ENCODE results near the gene CHRNA10. TPM values are rescaled to one million over a fixed set of nuclear protein-coding genes. Genes with fewer than 3 reads are reported as not detected.

CHRNA10 gene
- total and polyA plus RNA-seq, 4 donors = 0.71 to 2.9 (median 1.6) TPM

- ATAC-seq (ENCODE audit: insufficient read depth, low FRiP score) = no peak
- DNase-seq = no peak
- 98% methylated on average over 89 of the region's 89 CpGs for WGBS, 2 donors
- peaks cover 0 to 5% (median 0%) of the 10 kb centered on the region in 4 donors for H3K9me3 ChIP-seq (ENCODE audit: control insufficient read depth in 4 of 4, insufficient read depth in 3 of 4, low read length in 3 of 4)
- H3K27ac ChIP-seq (ENCODE audit: low read depth in 1 of 2, low read length in 1 of 2) = no peak overlapping the region
- H3K27me3 ChIP-seq (ENCODE audit: control insufficient read depth in 3 of 3, insufficient read depth in 3 of 3, low read length in 2 of 3) = no peaks in the 10 kb centered on the region
- no peak for TF ChIP-seq CTCF (IDR thresholded peaks at IDR 0.05; ENCODE audit: control extremely low read depth, extremely low read depth)
- peaks cover 7 to 57% (median 21%) of the 10 kb centered on the region in 4 donors for H3K36me3 ChIP-seq (ENCODE audit: control insufficient read depth in 4 of 4, insufficient read depth in 4 of 4, low read length in 4 of 4)
- no peaks in the 10 kb centered on the region for H3K4me1 ChIP-seq (ENCODE audit: control insufficient read depth in 5 of 5, insufficient read depth in 5 of 5, low read length in 5 of 5)
- H3K9ac ChIP-seq (ENCODE audit: insufficient read depth in 1 of 2, low read length in 2 of 2) = no peak overlapping the region
- no peak overlapping the region for H3K4me3 ChIP-seq
These were observed 3.8 kb downstream of the CHRNA10 start for GRCh38 chr11:3667149-3668035.

- no peaks in the 10 kb centered on the region for H3K27me3 ChIP-seq (ENCODE audit: control insufficient read depth in 3 of 3, insufficient read depth in 3 of 3, low read length in 2 of 3)
- TF ChIP-seq CTCF (IDR thresholded peaks at IDR 0.05; ENCODE audit: control extremely low read depth, extremely low read depth) = no peak
- H3K27ac ChIP-seq (ENCODE audit: low read depth in 1 of 2, low read length in 1 of 2) = no peak overlapping the region
- H3K9me3 ChIP-seq (ENCODE audit: control insufficient read depth in 4 of 4, insufficient read depth in 3 of 4, low read length in 3 of 4) = peaks cover 0 to 5% (median 0%) of the 10 kb centered on the region in 4 donors
- 92 to 95% methylated on average over 17 of the region's 17 CpGs for WGBS, 2 donors
- no peak overlapping the region for H3K4me3 ChIP-seq
- peaks cover 3 to 46% (median 17%) of the 10 kb centered on the region in 4 donors for H3K36me3 ChIP-seq (ENCODE audit: control insufficient read depth in 4 of 4, insufficient read depth in 4 of 4, low read length in 4 of 4)
- no peaks in the 10 kb centered on the region for H3K4me1 ChIP-seq (ENCODE audit: control insufficient read depth in 5 of 5, insufficient read depth in 5 of 5, low read length in 5 of 5)
- no peak for ATAC-seq (ENCODE audit: insufficient read depth, low FRiP score)
- H3K9ac ChIP-seq (ENCODE audit: insufficient read depth in 1 of 2, low read length in 2 of 2) = no peak overlapping the region
- no peak for DNase-seq
These were observed 5.1 kb downstream of the CHRNA10 start for GRCh38 chr11:3666023-3666530.

GRCh38 chr11:3665336-3666022, 5.7 kb downstream of the CHRNA10 start:
- Histone ChIP-seq H3K36me3 (ENCODE audit: control insufficient read depth in 4 of 4, insufficient read depth in 4 of 4, low read length in 4 of 4) (peaks cover 3 to 43% (median 14%) of the 10 kb centered on the region in 4 donors), H3K9me3 (ENCODE audit: control insufficient read depth in 4 of 4, insufficient read depth in 3 of 4, low read length in 3 of 4) (peaks cover 0 to 5% (median 0%) of the 10 kb centered on the region in 4 donors), H3K27ac (ENCODE audit: low read depth in 1 of 2, low read length in 1 of 2) (no peak overlapping the region), H3K4me3 (no peak overlapping the region), H3K27me3 (ENCODE audit: control insufficient read depth in 3 of 3, insufficient read depth in 3 of 3, low read length in 2 of 3) (no peaks in the 10 kb centered on the region), H3K9ac (ENCODE audit: insufficient read depth in 1 of 2, low read length in 2 of 2) (no peak overlapping the region), H3K4me1 (ENCODE audit: control insufficient read depth in 5 of 5, insufficient read depth in 5 of 5, low read length in 5 of 5) (no peaks in the 10 kb centered on the region)
- DNase-seq = no peak
- no peak for TF ChIP-seq CTCF (IDR thresholded peaks at IDR 0.05; ENCODE audit: control extremely low read depth, extremely low read depth)
- 78 to 96% methylated on average over 6 of the region's 6 CpGs for WGBS, 2 donors
- ATAC-seq (ENCODE audit: insufficient read depth, low FRiP score) = no peak
